Measurements from ENCODE around the gene MCM7. TPM values are rescaled to one million over a fixed set of nuclear protein-coding genes. Genes with fewer than 3 reads are reported as not detected.

The MCM7 gene
- total and polyA plus RNA-seq, 5 experiments from 2014 or later: 28.7 to 161 (median 46.6) TPM

DNA sequence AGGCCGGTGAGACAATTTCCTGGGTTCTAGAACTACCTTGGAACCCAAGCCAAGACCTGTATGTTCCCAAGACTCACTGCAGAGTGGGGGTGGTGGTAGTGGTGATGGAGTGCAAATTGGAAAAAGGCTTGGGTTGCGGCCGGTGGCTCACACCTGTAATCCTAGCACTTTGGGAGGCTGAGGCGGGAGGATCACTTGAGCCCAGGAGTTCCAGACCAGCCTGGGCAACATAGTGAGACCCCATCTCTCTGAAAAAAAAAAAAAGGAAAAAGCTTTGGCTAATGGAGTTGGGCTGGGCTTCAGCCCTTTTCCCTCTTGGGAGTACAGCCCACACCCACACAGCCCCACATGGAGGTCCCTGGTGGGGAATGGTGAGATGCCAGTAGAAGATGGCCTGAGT, 4.3 kb upstream of the MCM7 start:
- POLR2A ChIA-PET: interaction anchor here (1.1 to 6.9 kb wide), 2 partner anchors 14 to 18 kb away, joined by 3 to 252 read pairs; partner anchors contain the start of genes CNPY4, MBLAC1 and TAF6
- DNase-seq: no peak
- no peak overlapping the region for H3K4me3 Mint-ChIP-seq
- H3K9me3 Mint-ChIP-seq: no peaks in the 10 kb centered on the region
- H3K4me1 Mint-ChIP-seq: peaks cover 7 to 13% (median 11%) of the 10 kb centered on the region in 4 donors
- no peaks in the 10 kb centered on the region for H3K27me3 Mint-ChIP-seq
- ATAC-seq: no peak
- H3K36me3 Mint-ChIP-seq: peaks cover 0 to 39% (median 4%) of the 10 kb centered on the region in 3 donors
- H3K27ac Mint-ChIP-seq: peak overlapping the region in 1 of 10 donors; percentile 25

DNA sequence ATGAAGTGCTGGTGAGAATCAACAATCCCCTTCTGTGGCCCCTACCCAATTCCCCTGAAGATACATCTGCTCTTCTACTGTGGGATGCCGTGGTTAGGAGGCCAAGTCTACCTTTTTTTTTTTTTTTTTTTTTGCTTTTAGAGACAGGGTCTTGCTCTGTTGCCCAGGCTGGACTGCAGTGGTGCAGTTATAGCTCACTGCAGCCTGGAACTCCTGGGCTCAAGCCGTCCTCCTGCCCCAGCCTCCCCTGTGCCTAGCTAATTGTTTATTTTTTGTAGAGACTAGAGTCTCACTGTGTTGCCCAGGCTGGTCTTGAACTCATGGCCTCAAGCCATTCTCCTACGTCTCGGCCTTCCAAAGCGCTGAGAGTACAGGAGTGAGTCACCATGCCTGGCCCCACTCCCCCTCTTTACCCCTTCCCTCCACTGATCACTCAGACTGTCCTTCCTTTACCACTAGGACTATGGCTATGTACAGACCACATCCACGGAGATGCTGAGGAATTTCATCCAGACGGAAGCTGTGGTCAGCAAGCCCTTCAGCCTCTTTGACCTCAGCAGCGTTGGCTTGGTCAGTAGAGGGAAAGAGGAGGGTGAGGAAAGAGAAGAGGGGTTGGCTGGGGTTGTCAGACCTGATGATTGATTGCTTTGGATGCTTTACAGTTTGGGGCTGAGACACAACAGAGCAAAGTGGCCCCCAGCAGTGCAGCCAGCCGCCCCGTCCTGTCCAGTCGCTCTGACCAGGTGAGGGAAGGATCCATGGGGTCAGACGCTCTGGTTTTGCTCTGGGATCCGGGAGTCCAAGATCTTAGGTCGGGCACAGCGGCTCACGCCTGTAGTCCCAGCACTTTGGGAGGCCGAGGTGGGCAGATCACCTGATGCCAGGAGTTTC, 2.0 kb upstream of the MCM7 start:
- Mint-ChIP-seq H3K36me3 (peaks cover under 1 to 31% (median 18%) of the 10 kb centered on the region in 3 donors), H3K27ac (peak overlapping the region in 9 of 10 donors; percentile 43 to 99 (median 65)), H3K4me3 (peak overlapping the region; percentile 60 to 97 (median 75)), H3K4me1 (peaks cover 18 to 35% (median 33%) of the 10 kb centered on the region in 4 donors), H3K9me3 (no peaks in the 10 kb centered on the region), H3K27me3 (no peaks in the 10 kb centered on the region)
- no peak for DNase-seq
- POLR2A ChIA-PET: interaction anchor here (0.7 to 6.9 kb wide), 9 partner anchors 9 to 333 kb away, joined by 3 to 252 read pairs (median 26); partner anchors contain the start of genes CNPY4, COPS6, MBLAC1 and MEPCE
- no peak for ATAC-seq

DNA sequence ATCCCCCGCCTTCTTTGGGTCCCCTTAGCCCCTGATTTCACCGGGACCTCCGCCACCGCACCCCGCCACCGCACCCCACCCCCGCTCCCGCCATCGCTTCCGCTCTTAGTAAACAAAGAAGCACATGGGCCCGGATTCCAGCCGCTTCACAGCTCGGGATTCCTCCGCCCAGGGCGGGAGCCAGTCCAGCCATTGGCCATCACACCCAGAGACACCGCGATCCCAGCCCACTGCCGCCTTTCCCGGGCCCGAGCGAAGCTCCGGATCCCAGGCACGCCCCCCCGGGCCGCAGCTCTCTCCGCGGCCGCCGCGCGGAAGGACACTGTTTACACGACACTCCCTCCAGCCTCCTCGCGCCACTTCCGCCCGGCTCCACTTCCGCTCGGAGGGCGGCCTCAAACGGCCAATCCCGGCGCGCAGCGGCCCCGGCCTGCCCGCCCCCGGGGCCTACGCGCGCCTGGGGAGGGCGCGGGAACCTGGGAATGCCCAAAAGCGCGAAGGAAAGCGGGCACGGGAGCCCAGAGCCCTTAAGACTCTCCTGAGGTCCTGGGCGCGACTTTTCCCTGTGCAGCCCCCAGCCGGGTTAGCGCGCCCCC, 679 bp downstream of the MCM7 start:
- Mint-ChIP-seq H3K4me3 (peak overlapping the region; percentile 91 to 97 (median 95)), H3K4me1 (peaks cover 26 to 49% (median 43%) of the 10 kb centered on the region in 4 donors), H3K27me3 (no peaks in the 10 kb centered on the region), H3K9me3 (no peaks in the 10 kb centered on the region), H3K27ac (peak overlapping the region; percentile 93 to 99 (median 97)), H3K36me3 (peaks cover 4 to 45% (median 24%) of the 10 kb centered on the region in 3 donors)
- DNase-seq (peak; percentile 77 to 97 (median 86)), ATAC-seq (peak; percentile 73 to 76)
- POLR2A ChIA-PET: interaction anchor here (0.6 to 6.9 kb wide), 23 partner anchors 12 to 1994 kb away, joined by 3 to 252 read pairs (median 6); partner anchors contain the start of genes BUD31, CNPY4, COPS6 and MBLAC1

DNA sequence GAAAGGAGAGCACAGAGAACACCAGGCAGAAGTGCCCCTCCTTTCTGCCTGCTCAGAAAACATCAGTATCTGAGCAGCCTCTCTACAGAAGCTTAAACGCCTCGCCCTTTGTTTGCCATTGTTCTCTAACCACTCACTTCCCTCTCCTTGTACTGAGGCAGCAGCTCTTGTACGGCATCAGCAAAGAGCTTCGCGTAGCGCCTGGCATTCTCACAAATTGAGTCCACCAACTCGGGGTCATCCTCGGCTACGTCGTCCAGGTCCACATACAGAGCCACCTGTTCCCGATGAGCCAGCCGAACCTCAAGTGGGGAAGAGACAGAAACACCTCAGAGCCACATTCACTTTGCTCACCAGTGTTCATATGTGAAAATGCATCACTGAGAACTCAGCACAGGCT, 1.7 kb downstream of the MCM7 start:
- Mint-ChIP-seq H3K4me1 (peaks cover 26 to 50% (median 43%) of the 10 kb centered on the region in 4 donors), H3K27ac (peak overlapping the region; percentile 93 to 99 (median 97)), H3K9me3 (no peaks in the 10 kb centered on the region), H3K36me3 (peaks cover 4 to 56% (median 29%) of the 10 kb centered on the region in 3 donors), H3K27me3 (no peaks in the 10 kb centered on the region), H3K4me3 (peak overlapping the region; percentile 91 to 97 (median 95))
- DNase-seq: peak in 2 of 10 donors; percentile 25 to 26
- POLR2A ChIA-PET: interaction anchor here (0.6 to 6.9 kb wide), 8 partner anchors 11 to 784 kb away, joined by 3 to 252 read pairs (median 31); partner anchors contain the start of genes CNPY4, COPS6, MBLAC1 and MEPCE
- ATAC-seq: no peak

DNA sequence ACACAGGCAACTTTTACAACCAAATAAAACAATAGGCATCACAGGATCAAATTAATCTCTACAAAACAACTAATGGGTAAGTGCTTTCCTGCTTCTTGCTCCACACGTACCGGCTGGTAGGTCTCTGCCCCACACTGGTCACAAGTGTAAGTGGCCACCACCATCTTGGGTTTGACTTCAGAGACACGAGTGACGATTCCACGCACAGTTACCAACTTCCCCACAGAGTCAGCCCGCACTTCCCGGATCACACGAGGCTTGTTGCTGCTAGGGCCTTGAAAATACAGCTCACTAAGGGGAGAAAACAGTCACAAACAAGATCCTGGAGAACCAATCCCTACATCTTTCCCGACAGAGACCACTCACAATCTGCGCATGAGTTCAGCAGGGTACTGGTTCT, 2.3 kb downstream of the MCM7 start:
- no peaks in the 10 kb centered on the region for H3K9me3 Mint-ChIP-seq
- H3K4me3 Mint-ChIP-seq: peak overlapping the region; percentile 91 to 97 (median 95)
- ATAC-seq: no peak
- peaks cover 4 to 62% (median 29%) of the 10 kb centered on the region in 3 donors for H3K36me3 Mint-ChIP-seq
- peaks cover 26 to 50% (median 42%) of the 10 kb centered on the region in 4 donors for H3K4me1 Mint-ChIP-seq
- peak overlapping the region; percentile 75 to 99 (median 97) for H3K27ac Mint-ChIP-seq
- POLR2A ChIA-PET: interaction anchor here (0.6 to 6.9 kb wide), 7 partner anchors 10 to 330 kb away, joined by 3 to 252 read pairs (median 36); partner anchors contain the start of genes CNPY4, COPS6, MBLAC1 and MEPCE
- DNase-seq: no peak
- no peaks in the 10 kb centered on the region for H3K27me3 Mint-ChIP-seq

DNA sequence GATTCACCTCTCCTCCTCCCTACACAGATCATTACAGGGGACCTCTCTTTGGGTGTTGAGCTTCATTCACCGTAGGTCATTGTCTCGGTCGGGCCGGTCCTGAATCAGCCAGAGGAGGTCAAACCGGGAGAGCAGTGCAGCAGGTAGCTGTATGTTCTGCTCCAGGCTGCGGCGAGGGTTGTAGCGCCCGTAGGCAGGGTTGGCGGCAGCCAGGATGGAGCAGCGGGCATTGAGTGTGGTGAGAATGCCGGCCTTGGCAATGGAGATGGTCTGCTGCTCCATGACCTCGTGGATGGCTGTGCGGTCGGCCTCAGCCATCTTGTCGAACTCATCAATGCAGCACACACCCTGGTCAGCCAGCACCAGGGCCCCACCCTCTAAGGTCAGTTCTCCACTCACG, 5.5 kb downstream of the MCM7 start:
- Mint-ChIP-seq H3K36me3 (peaks cover 12 to 90% (median 37%) of the 10 kb centered on the region in 3 donors), H3K27ac (peak overlapping the region in 3 of 10 donors; percentile 24 to 72 (median 55)), H3K9me3 (no peaks in the 10 kb centered on the region), H3K4me3 (peak overlapping the region in 2 of 10 donors; percentile 25 to 36), H3K4me1 (peaks cover 22 to 47% (median 32%) of the 10 kb centered on the region in 4 donors), H3K27me3 (no peaks in the 10 kb centered on the region)
- DNase-seq: no peak
- no peak for ATAC-seq
- POLR2A ChIA-PET: interaction anchor here (0.6 kb wide), 1 partner anchor 68 kb away, joined by 5 read pairs; no protein-coding TSS in a partner anchor

DNA sequence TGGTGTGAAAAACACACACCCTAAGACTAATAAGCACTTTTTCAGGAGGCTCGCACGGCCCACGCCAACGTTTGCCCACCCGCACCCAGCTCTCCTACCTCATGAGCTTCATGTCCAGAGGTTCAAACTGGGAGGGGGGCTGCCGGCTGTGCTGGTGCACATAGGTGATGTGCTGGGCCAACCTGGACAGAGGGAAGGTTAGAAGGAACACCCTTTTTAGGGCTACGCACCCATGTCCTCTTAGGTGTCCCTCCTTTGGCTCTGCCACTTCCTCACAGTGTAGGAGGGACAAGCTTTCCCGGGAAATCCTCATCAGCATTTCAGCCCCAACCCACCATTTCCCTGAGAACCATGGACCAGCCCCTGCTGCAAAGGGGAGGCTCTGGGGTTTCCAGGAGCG, 5.9 kb downstream of the MCM7 start:
- Mint-ChIP-seq H3K27me3 (no peaks in the 10 kb centered on the region), H3K9me3 (no peaks in the 10 kb centered on the region), H3K4me1 (peaks cover 24 to 49% (median 32%) of the 10 kb centered on the region in 4 donors), H3K27ac (peak overlapping the region in 3 of 10 donors; percentile 13 to 72 (median 55)), H3K36me3 (peaks cover 12 to 94% (median 37%) of the 10 kb centered on the region in 3 donors), H3K4me3 (no peak overlapping the region)
- DNase-seq (no peak), ATAC-seq (no peak)
- POLR2A ChIA-PET: interaction anchor here (0.6 to 1.1 kb wide), 2 partner anchors 31 to 68 kb away, joined by 3 to 5 read pairs; partner anchors contain the start of gene MBLAC1

DNA sequence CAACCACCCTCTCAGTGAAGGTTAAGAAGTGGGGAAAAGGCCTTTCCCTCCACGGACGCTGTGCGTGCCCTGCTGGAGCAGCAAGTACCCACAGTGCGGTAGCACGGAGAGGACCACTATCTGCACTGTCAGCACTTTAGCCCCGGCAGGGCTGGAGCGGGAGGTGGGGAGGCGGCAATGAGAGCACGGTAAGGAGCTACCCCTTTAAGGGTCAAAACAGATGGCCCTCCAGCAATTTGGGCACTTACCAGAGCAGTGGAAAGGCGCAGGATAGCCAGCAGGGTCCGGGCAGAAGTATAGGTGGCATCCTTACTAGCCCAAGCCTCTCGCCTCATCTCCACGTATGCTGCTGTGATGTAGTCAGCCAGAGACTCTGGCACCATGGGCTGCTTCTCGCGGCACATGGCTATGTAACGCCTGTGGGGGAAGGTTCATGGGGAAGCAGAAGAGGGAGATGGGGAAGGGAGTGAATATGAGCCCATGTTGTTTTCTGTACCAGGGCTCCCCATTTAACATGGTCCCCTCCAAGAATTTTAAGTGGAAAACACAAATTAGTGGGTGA, 7.2 kb downstream of the MCM7 start:
- Mint-ChIP-seq H3K27me3 (no peaks in the 10 kb centered on the region), H3K4me1 (peaks cover 24 to 49% (median 28%) of the 10 kb centered on the region in 4 donors), H3K36me3 (peaks cover 12 to 93% (median 28%) of the 10 kb centered on the region in 3 donors), H3K9me3 (no peaks in the 10 kb centered on the region), H3K27ac (peak overlapping the region in 1 of 10 donors; percentile 17), H3K4me3 (no peak overlapping the region)
- POLR2A ChIA-PET: interaction anchor here (0.6 to 1.1 kb wide), 2 partner anchors 12 to 33 kb away, joined by 3 read pairs; partner anchors contain the start of genes MBLAC1 and ZNF3
- DNase-seq (no peak), ATAC-seq (no peak)

DNA sequence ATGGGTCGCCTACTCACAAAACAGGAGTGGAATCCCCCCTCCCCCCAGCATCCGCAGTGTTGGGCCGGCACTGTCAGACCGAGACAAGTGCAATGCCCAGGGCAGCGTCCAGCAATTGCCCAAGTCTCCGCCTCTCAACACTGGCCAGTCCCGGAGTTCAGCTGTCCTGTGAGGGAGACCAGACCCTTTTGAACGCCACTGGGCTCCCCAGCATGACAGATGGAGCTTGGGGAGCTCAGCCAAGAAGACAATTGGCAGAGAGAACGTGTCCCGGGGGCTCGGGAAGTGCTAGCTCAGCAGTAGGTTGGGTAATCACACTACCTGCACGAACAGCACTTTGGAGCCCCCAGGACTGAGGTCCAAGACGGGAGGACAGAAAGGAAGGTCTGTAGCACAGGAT, 7.7 kb downstream of the MCM7 start:
- Mint-ChIP-seq H3K36me3 (peaks cover 12 to 88% (median 23%) of the 10 kb centered on the region in 3 donors), H3K4me1 (peaks cover 20 to 44% (median 25%) of the 10 kb centered on the region in 4 donors), H3K4me3 (no peak overlapping the region), H3K9me3 (no peaks in the 10 kb centered on the region), H3K27me3 (no peaks in the 10 kb centered on the region), H3K27ac (peak overlapping the region in 1 of 10 donors; percentile 19)
- DNase-seq (no peak), ATAC-seq (no peak)
- POLR2A ChIA-PET: interaction anchor here (0.6 kb wide), 1 partner anchor 12 kb away, joined by 3 read pairs; the partner anchor contains the start of gene ZNF3

DNA sequence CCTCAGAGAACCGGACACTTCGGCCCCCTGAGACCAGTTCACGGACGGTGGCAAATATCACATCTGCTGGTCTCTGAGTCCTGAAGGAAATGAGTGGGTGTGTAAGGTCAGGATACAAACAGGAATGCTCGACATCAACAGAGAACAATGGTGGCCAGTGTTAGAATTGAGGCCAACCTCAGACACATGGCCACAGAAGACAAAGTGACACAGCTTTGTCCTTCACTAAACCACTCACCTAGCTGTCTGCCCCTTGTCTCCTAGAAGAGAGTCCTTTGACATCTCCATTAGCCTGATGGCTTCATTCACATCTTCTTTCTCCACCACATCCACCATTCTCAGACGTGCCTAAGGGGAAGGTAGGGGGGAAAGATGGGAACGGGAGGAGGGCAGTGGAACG, 8.1 kb downstream of the MCM7 start:
- Mint-ChIP-seq H3K27me3 (no peaks in the 10 kb centered on the region), H3K9me3 (no peaks in the 10 kb centered on the region), H3K4me1 (peaks cover 20 to 40% (median 25%) of the 10 kb centered on the region in 4 donors), H3K36me3 (peaks cover 10 to 83% (median 20%) of the 10 kb centered on the region in 3 donors), H3K27ac (peak overlapping the region in 3 of 10 donors; percentile 18 to 71 (median 19)), H3K4me3 (no peak overlapping the region)
- DNase-seq (no peak), ATAC-seq (no peak)
- POLR2A ChIA-PET: no interaction called here

DNA sequence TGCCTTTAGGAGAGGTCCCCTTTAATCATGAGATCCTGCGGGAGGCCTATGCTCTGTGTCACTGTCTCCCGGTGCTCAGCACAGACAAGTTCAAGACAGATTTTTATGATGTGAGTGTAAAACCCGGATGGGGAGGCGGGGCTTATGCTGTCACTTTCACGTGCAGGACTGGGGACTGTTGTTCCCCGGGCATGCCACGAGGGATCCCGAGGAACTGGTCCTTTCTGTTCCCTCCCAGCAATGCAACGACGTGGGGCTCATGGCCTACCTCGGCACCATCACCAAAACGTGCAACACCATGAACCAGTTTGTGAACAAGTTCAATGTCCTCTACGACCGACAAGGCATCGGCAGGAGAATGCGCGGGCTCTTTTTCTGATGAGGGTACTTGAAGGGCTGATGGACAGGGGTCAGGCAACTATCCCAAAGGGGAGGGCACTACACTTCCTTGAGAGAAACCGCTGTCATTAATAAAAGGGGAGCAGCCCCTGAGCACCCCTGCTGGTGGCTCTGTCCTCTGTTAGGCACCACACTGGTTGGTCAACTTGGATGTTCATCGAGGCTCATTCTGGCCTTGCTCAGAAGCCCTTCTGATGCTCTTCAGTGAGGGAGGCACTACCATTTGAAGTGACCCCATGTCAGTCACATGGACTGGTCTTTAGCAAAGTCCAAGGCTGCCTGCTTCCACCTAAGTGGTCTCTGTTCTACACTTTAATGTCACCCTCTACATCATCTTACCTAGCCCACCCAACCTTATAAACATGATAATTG, 9.6 kb downstream of the MCM7 start:
- Mint-ChIP-seq H3K9me3 (no peaks in the 10 kb centered on the region), H3K36me3 (peaks cover 7 to 69% (median 15%) of the 10 kb centered on the region in 3 donors), H3K4me1 (peaks cover 16 to 30% (median 25%) of the 10 kb centered on the region in 4 donors), H3K27me3 (no peaks in the 10 kb centered on the region), H3K4me3 (peak overlapping the region in 3 of 10 donors; percentile 15 to 28 (median 24)), H3K27ac (peak overlapping the region in 6 of 10 donors; percentile 36 to 79 (median 47))
- no peak for DNase-seq
- POLR2A ChIA-PET: interaction anchor here (1.1 kb wide), 1 partner anchor 29 kb away, joined by 4 read pairs; no protein-coding TSS in a partner anchor
- no peak for ATAC-seq
